Suprapubic skin (tissue), 4 donors: Measurements from ENCODE around the gene WNK2.

Source experiments
- EP300 ChIP-seq: sonication (generic); formaldehyde crosslinking; IDR thresholded peaks from one replicate; pipeline ENCODE4 v1.6.1; 2017; ENCODE audit warnings: antibody characterized with exemption
- POLR2A ChIP-seq, 2 donors: fragments of 450-650 bp; IDR thresholded peaks; one replicate each; pipeline ENCODE4 v1.6.1; 2017; ENCODE audit warnings: antibody characterized with exemption in 2 of 2, mild to moderate bottlenecking in 2 of 2, moderate library complexity in 2 of 2
- POLR2AphosphoS5 ChIP-seq, 3 donors: sonication (generic); formaldehyde crosslinking; IDR thresholded peaks; one replicate each; pipeline ENCODE4 v1.6.1; 2017; ENCODE audit warnings: antibody characterized with exemption in 3 of 3
- TF ChIP-seq, protein P1 (sequence below), 2 donors: fragments of 200-600 bp in 1 of 2; fragments of 450-650 bp in 1 of 2; sonication (generic) in 1 of 2; IDR thresholded peaks; one replicate each; pipeline ENCODE4 v1.5.1; 2016 to 2019; ENCODE audit warnings: antibody characterized with exemption in 2 of 2, mild to moderate bottlenecking in 1 of 2, moderate library complexity in 1 of 2

DNA sequence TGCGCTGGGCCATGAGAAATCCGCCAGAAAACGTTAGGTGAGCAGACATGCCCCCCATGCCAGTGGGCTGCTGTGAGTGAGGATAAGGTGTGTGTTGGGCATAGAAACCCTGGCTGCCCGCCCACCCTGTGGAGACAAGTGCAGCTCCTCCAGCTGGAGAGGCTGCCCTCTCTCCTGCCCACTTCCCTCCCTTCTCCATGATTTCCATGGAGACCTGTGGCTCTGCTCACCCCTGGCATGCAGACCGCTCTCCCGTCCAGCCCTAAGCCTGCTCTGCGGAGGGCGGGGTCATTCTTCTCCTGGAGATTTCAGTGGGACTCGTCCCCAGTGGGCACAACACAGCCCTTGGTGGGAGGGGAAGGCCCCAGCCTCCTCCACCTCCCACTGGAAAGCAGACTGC, 134.5 kb downstream of the WNK2 start:
- TF ChIP-seq, protein P1, sequence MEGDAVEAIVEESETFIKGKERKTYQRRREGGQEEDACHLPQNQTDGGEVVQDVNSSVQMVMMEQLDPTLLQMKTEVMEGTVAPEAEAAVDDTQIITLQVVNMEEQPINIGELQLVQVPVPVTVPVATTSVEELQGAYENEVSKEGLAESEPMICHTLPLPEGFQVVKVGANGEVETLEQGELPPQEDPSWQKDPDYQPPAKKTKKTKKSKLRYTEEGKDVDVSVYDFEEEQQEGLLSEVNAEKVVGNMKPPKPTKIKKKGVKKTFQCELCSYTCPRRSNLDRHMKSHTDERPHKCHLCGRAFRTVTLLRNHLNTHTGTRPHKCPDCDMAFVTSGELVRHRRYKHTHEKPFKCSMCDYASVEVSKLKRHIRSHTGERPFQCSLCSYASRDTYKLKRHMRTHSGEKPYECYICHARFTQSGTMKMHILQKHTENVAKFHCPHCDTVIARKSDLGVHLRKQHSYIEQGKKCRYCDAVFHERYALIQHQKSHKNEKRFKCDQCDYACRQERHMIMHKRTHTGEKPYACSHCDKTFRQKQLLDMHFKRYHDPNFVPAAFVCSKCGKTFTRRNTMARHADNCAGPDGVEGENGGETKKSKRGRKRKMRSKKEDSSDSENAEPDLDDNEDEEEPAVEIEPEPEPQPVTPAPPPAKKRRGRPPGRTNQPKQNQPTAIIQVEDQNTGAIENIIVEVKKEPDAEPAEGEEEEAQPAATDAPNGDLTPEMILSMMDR (IDR thresholded peaks at IDR 0.05), result no peak
- no peak for TF ChIP-seq POLR2A (IDR thresholded peaks at IDR 0.05)
- TF ChIP-seq POLR2AphosphoS5 (IDR thresholded peaks at IDR 0.05), result no peak
- no peak for TF ChIP-seq EP300
